SU-DHL-6 (cell line): ENCODE data around the gene IGSF1.

Source experiments
- H2AFZ ChIP-seq: fragments of 200-600 bp; sonication (generic); 2 replicates; pipeline ENCODE4 v1.6.1; 2014; ENCODE audit warnings: low read depth, mild to moderate bottlenecking, moderate library complexity, mixed read lengths, antibody characterized with exemption, low read length; ENCODE audit not compliant: severe bottlenecking
- H3F3A ChIP-seq: fragments of 200-600 bp; shearing (Covaris generic); 2 replicates; pipeline ENCODE4 v1.6.0; 2016; ENCODE audit warnings: antibody characterized with exemption, mild to moderate bottlenecking; ENCODE audit not compliant: insufficient read depth
- H3K27ac ChIP-seq: fragments of 200-600 bp; sonication (generic); 2 replicates; pipeline ENCODE4 v1.5.1; 2016; ENCODE audit warnings: low read depth, mild to moderate bottlenecking, low read length, moderate library complexity, mixed read lengths
- H3K27me3 ChIP-seq: fragments of 200-600 bp; sonication (generic), shearing (Covaris generic); 2 replicates; pipeline ENCODE4 v1.6.0; 2014; ENCODE audit warnings: mild to moderate bottlenecking, low read length
- H3K36me3 ChIP-seq: fragments of 200-600 bp; sonication (generic); 2 replicates; pipeline ENCODE4 v1.6.1; 2014; ENCODE audit warnings: mild to moderate bottlenecking, low read length, mixed read lengths
- H3K4me2 ChIP-seq: fragments of 300-600, 200-600 bp; shearing (Covaris generic), sonication (generic); 2 replicates; pipeline ENCODE4 v1.6.0; 2014; ENCODE audit warnings: low read length, low read depth, mild to moderate bottlenecking; ENCODE audit not compliant: poor library complexity, severe bottlenecking
- H3K4me3 ChIP-seq: fragments of 200-600 bp; sonication (generic); 2 replicates; pipeline ENCODE4 v1.5.1; 2014; ENCODE audit warnings: antibody characterized with exemption, low read length, mild to moderate bottlenecking, mixed read lengths; ENCODE audit not compliant: insufficient read depth, poor library complexity, severe bottlenecking
- H3K79me2 ChIP-seq: fragments of 200-600 bp; sonication (generic); 2 replicates; pipeline ENCODE4 v1.6.1; 2014; ENCODE audit warnings: mild to moderate bottlenecking, low read length, moderate library complexity; ENCODE audit not compliant: insufficient read depth
- H3K9ac ChIP-seq: fragments of 200-600 bp; sonication (generic); 2 replicates; pipeline ENCODE4 v1.7.0; 2014; ENCODE audit warnings: mild to moderate bottlenecking, low read length
- H3K9me2 ChIP-seq: fragments of 200-600 bp; sonication (generic); replicated peaks from 2 replicates; pipeline ENCODE4 v1.6.1; 2014; ENCODE audit warnings: low read length; ENCODE audit not compliant: insufficient read depth
- H3K9me3 ChIP-seq: fragments of 200-600 bp; sonication (generic); 2 replicates; pipeline ENCODE4 v1.6.1; 2014; ENCODE audit warnings: low read length, mixed read lengths; ENCODE audit not compliant: insufficient read depth
- H4K20me1 ChIP-seq: fragments of 200-600 bp; sonication (generic); 2 replicates; pipeline ENCODE4 v1.6.1; 2014; ENCODE audit warnings: low read depth, mild to moderate bottlenecking, antibody characterized with exemption, low read length, moderate library complexity, mixed read lengths
- EZH2phosphoT487 ChIP-seq: fragments of 200-600 bp; sonication (generic), shearing (Covaris generic); conservative IDR thresholded peaks from 2 replicates; pipeline ENCODE4 v1.6.1; 2018; ENCODE audit warnings: mild to moderate bottlenecking, antibody characterized with exemption, low read length, moderate library complexity, mixed read lengths
- TF ChIP-seq, protein P1 (sequence below): fragments of 200-600 bp; sonication (generic); IDR thresholded peaks from one replicate; pipeline ENCODE4 v1.5.1; 2017; ENCODE audit warnings: antibody characterized with exemption, mild to moderate bottlenecking, low read length, moderate library complexity; ENCODE audit not compliant: insufficient read depth, poor library complexity, severe bottlenecking

IGSF1 gene

DNA sequence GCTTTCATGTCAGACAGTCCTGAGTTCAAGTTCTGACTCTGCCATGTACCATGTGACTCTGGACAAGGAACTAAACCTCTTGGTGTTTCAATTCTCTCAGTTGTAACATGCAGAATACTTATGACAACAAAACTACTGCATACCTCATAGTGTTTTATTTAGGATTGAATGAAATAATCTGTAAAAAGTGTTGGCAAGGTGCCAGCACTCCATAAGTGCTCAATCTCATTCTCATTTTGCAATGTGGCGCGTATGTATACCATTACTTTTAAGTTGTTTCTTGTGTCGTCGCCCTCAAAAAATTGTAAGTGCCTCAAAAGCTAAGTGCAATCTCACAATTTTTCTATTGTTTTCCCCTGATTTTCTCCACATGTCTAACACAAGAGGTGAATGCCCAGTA is 62.5 kb downstream of the IGSF1 start:
- TF ChIP-seq, protein P1, sequence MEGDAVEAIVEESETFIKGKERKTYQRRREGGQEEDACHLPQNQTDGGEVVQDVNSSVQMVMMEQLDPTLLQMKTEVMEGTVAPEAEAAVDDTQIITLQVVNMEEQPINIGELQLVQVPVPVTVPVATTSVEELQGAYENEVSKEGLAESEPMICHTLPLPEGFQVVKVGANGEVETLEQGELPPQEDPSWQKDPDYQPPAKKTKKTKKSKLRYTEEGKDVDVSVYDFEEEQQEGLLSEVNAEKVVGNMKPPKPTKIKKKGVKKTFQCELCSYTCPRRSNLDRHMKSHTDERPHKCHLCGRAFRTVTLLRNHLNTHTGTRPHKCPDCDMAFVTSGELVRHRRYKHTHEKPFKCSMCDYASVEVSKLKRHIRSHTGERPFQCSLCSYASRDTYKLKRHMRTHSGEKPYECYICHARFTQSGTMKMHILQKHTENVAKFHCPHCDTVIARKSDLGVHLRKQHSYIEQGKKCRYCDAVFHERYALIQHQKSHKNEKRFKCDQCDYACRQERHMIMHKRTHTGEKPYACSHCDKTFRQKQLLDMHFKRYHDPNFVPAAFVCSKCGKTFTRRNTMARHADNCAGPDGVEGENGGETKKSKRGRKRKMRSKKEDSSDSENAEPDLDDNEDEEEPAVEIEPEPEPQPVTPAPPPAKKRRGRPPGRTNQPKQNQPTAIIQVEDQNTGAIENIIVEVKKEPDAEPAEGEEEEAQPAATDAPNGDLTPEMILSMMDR, result no peak
- no peak for TF ChIP-seq EZH2phosphoT487
- Histone ChIP-seq H3K36me3 (no peaks in the 10 kb centered on the region), H3K4me2 (no peak overlapping the region), H3K9ac (no peak overlapping the region), H3K4me3 (no peak overlapping the region), H3K9me2 (no peaks in the 10 kb centered on the region), H3K9me3 (no peaks in the 10 kb centered on the region), H2AFZ (no peak overlapping the region), H3K27me3 (no peaks in the 10 kb centered on the region), H3K79me2 (no peaks in the 10 kb centered on the region), H3F3A (no peaks in the 10 kb centered on the region), H4K20me1 (no peaks in the 10 kb centered on the region), H3K27ac (no peak overlapping the region)

DNA sequence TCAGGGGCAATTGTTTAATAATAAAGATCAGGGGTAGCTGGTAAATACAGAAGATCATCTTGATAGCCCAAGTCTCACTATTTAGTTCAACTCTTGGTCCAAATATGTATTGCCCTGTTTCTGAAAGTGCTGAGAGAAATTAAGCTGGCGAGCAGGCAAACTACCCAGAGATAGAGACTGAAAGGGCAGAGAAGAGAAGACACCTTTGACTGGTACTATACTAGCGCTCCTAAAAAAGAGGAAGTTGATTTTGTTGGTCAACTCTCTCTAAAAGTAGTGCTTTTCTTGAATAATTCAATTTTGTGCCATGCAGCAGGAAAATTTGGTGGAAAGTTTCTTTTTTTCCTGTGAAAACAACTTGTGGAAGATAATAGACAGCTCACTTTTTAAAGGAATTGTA is 64.0 kb downstream of the IGSF1 start:
- Histone ChIP-seq H3K9ac (no peak overlapping the region), H3K79me2 (no peaks in the 10 kb centered on the region), H3K27ac (no peak overlapping the region), H3K4me3 (no peak overlapping the region), H3K36me3 (no peaks in the 10 kb centered on the region), H3K9me3 (no peaks in the 10 kb centered on the region), H3K4me2 (no peak overlapping the region), H3K27me3 (no peaks in the 10 kb centered on the region), H3K9me2 (no peaks in the 10 kb centered on the region), H4K20me1 (no peaks in the 10 kb centered on the region), H3F3A (no peaks in the 10 kb centered on the region), H2AFZ (no peak overlapping the region)
- TF ChIP-seq, protein P1, result no peak
- no peak for TF ChIP-seq EZH2phosphoT487
